ENCODE results near the gene DPYSL4.

DNA sequence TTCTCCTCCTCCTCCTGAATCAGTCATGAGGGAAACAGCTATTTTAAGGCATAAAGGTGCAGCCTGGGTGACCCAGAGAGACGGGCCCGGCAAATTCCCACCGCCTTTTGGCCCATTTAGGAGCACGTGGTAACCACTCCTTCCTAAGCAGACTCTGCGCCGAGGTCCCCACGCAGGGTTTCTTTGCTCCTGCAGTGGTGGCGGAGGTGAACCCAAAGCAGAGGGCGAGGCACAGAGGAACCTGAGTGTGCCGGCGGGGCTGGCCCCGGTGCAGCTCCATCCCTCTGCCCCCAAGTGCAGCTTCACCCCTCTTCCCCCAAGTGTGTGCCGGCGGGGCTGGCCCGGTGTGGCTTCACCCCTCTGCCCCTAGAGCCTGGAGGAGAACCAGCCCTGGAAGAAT lies 50.6 kb downstream of the DPYSL4 start:
- TF ChIP-seq, protein P1, sequence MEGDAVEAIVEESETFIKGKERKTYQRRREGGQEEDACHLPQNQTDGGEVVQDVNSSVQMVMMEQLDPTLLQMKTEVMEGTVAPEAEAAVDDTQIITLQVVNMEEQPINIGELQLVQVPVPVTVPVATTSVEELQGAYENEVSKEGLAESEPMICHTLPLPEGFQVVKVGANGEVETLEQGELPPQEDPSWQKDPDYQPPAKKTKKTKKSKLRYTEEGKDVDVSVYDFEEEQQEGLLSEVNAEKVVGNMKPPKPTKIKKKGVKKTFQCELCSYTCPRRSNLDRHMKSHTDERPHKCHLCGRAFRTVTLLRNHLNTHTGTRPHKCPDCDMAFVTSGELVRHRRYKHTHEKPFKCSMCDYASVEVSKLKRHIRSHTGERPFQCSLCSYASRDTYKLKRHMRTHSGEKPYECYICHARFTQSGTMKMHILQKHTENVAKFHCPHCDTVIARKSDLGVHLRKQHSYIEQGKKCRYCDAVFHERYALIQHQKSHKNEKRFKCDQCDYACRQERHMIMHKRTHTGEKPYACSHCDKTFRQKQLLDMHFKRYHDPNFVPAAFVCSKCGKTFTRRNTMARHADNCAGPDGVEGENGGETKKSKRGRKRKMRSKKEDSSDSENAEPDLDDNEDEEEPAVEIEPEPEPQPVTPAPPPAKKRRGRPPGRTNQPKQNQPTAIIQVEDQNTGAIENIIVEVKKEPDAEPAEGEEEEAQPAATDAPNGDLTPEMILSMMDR (IDR thresholded peaks at IDR 0.05; ENCODE audit: poor library complexity): no peak
- no peak for TF ChIP-seq EZH2phosphoT487 (IDR thresholded peaks at IDR 0.05; ENCODE audit: low read depth, severe bottlenecking, unreplicated experiment)
- no peak for TF ChIP-seq EZH2 (IDR thresholded peaks at IDR 0.05; ENCODE audit: borderline replicate concordance)

Data from hepatocyte (in vitro differentiated cells).